Mammary epithelial cell (primary cell): ENCODE results near the gene GLP2R.

Source experiments
- EZH2 ChIP-seq: IDR thresholded peaks from 2 replicates; pipeline ENCODE4 v1.6.1; 2012; ENCODE audit warnings: low read length, inconsistent platforms, borderline replicate concordance
- TF ChIP-seq, protein P1 (sequence below), 2 donors: IDR thresholded peaks in 1 of 2; conservative IDR thresholded peaks in 1 of 2; 2 replicates each; pipeline ENCODE4 v1.5.1; 2011 to 2012; ENCODE audit warnings: inconsistent platforms in 2 of 2, low read length in 2 of 2, mild to moderate bottlenecking in 2 of 2, control low read depth in 1 of 2, low read depth in 1 of 2; ENCODE audit not compliant: insufficient read depth in 1 of 2; ENCODE audit errors: extremely low read depth in 1 of 2

DNA sequence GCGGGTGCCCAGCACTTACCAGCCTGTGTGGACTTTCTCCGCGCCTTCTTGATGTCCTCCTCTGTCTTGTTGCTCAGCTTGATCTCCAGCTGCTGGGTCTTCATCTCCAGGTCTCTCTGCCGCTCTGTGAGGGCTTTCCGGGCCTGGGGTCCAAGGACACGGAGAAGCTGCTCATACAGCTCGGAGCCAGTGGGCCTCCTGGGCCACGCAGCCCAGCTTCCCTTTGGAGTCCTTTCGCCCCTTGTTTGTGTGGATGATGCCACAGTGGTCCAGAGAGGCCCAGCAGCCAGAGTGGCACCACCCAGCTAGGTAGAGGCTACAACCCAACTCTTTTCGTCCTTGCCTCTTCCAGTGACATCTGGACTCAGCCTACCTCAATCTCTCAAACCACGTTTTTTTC, 99.7 kb downstream of the GLP2R start:
- TF ChIP-seq, protein P1, sequence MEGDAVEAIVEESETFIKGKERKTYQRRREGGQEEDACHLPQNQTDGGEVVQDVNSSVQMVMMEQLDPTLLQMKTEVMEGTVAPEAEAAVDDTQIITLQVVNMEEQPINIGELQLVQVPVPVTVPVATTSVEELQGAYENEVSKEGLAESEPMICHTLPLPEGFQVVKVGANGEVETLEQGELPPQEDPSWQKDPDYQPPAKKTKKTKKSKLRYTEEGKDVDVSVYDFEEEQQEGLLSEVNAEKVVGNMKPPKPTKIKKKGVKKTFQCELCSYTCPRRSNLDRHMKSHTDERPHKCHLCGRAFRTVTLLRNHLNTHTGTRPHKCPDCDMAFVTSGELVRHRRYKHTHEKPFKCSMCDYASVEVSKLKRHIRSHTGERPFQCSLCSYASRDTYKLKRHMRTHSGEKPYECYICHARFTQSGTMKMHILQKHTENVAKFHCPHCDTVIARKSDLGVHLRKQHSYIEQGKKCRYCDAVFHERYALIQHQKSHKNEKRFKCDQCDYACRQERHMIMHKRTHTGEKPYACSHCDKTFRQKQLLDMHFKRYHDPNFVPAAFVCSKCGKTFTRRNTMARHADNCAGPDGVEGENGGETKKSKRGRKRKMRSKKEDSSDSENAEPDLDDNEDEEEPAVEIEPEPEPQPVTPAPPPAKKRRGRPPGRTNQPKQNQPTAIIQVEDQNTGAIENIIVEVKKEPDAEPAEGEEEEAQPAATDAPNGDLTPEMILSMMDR (conservative IDR thresholded peaks at IDR 0.05 in 1 of 2, IDR thresholded peaks at IDR 0.05 in 1 of 2; ENCODE audit: extremely low read depth in 1 of 2, insufficient read depth in 1 of 2, low read depth in 1 of 2, low read length in 2 of 2): no peak
- no peak for TF ChIP-seq EZH2
